Left lung (tissue), 10 donors: ENCODE results near the gene TUBB1. TPM values are rescaled to one million over a fixed set of nuclear protein-coding genes. Genes with fewer than 3 reads are reported as not detected.

Experiments used
- ATAC-seq: fragments of 200-7000 bp; cut with Tn5 transposase; one replicate; pipeline ENCODE4 v1.9.1; 2020; ENCODE audit warnings: moderate library complexity
- DNase-seq, 4 donors: peaks; one replicate each; pipeline ENCODE4 v3.0.0-alpha.2; 2013 to 2020
- H3K27ac ChIP-seq, 2 donors: fragments of 200-600 bp; sonication (generic) in 1 of 2; one replicate each; pipeline versions ENCODE4 v1.5.0 to v1.8.0; 2020 to 2021
- H3K27me3 ChIP-seq, 2 donors: fragments of 200-600 bp; sonication (generic) in 1 of 2; one replicate each; pipeline versions ENCODE4 v1.5.0 to v1.8.0; 2020 to 2021
- H3K36me3 ChIP-seq, 2 donors: fragments of 200-600 bp; sonication (generic) in 1 of 2; one replicate each; pipeline versions ENCODE4 v1.5.0 to v1.8.0; 2020 to 2021
- H3K4me1 ChIP-seq, 2 donors: fragments of 200-600 bp; one replicate each; pipeline ENCODE4 v1.8.0; 2021
- H3K4me3 ChIP-seq, 2 donors: fragments of 200-600 bp; sonication (generic) in 1 of 2; one replicate each; pipeline versions ENCODE4 v1.5.0 to v1.8.0; 2020 to 2021; ENCODE audit warnings: mild to moderate bottlenecking in 1 of 2
- H3K9me3 ChIP-seq, 2 donors: fragments of 200-600 bp; sonication (generic) in 1 of 2; one replicate each; pipeline versions ENCODE4 v1.5.0 to v1.8.0; 2020 to 2021
- intact Hi-C, 2 donors: fragments of 100-400 bp; cut with DNase I; formaldehyde crosslinking; loops; one replicate each; pipeline versions ENCODE4 v1.11.2 to v1.14.2; 2022
- polyA plus RNA-seq, 6 donors: library from polyadenylated mRNA; unstranded; fragments of 120-200 nt; gene quantifications; one replicate each; pipeline ENCODE4 v1.2.1, GENCODE V29; 2013; ENCODE audit not compliant: insufficient read length in 6 of 6
- total RNA-seq, 2 donors: library from RNA; stranded (reverse); fragmentation: NEBNext Ultra II Directional; extraction: Animal tissue kit (Norgen Biotek cat#: 25700); gene quantifications; one replicate each; pipeline ENCODE4 v1.2.1, GENCODE V29; 2021
- TF ChIP-seq, protein P1 (sequence below), 2 donors: fragments of 200-600 bp; sonication (generic) in 1 of 2; IDR thresholded peaks; one replicate each; pipeline versions ENCODE4 v1.5.0 to v1.8.0; 2021; ENCODE audit warnings: antibody characterized with exemption in 2 of 2
- donor health status: DM: no; HTN: yes; CAD: no.
- donor health status: DM: no; HTN: no; CAD: no.

The TUBB1 gene
- total and polyA plus RNA-seq, 8 donors = 2.0 to 5.7 (median 4.3) TPM

DNA sequence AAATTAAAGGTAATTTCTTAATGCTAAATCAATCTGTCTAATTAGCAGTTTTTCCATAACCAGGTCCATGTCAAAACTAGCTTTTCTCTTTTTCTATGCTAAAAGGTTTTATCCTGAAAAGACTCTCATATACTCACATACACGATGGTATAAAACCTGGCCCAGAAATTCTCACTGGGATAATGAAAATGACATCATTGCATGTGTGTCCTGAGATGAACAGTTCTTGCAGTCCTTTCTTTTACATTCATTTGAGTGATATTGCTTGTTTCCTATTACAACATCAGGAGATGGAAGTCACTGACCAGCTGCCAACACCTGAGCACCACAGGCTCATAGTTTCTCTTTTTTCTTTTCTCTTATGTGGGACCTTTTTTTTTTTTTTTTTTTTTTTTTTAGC is 31.2 kb downstream of the TUBB1 start:
- no peak for ATAC-seq
- Histone ChIP-seq H3K27me3 (peaks cover 0 to 26% of the 10 kb centered on the region in 2 donors), H3K36me3 (no peaks in the 10 kb centered on the region), H3K9me3 (no peaks in the 10 kb centered on the region), H3K4me3 (no peak overlapping the region), H3K4me1 (no peaks in the 10 kb centered on the region), H3K27ac (no peak overlapping the region)
- no peak for DNase-seq
- TF ChIP-seq, protein P1, sequence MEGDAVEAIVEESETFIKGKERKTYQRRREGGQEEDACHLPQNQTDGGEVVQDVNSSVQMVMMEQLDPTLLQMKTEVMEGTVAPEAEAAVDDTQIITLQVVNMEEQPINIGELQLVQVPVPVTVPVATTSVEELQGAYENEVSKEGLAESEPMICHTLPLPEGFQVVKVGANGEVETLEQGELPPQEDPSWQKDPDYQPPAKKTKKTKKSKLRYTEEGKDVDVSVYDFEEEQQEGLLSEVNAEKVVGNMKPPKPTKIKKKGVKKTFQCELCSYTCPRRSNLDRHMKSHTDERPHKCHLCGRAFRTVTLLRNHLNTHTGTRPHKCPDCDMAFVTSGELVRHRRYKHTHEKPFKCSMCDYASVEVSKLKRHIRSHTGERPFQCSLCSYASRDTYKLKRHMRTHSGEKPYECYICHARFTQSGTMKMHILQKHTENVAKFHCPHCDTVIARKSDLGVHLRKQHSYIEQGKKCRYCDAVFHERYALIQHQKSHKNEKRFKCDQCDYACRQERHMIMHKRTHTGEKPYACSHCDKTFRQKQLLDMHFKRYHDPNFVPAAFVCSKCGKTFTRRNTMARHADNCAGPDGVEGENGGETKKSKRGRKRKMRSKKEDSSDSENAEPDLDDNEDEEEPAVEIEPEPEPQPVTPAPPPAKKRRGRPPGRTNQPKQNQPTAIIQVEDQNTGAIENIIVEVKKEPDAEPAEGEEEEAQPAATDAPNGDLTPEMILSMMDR (IDR thresholded peaks at IDR 0.05) = no peak
- intact Hi-C loops = no loop called here

DNA sequence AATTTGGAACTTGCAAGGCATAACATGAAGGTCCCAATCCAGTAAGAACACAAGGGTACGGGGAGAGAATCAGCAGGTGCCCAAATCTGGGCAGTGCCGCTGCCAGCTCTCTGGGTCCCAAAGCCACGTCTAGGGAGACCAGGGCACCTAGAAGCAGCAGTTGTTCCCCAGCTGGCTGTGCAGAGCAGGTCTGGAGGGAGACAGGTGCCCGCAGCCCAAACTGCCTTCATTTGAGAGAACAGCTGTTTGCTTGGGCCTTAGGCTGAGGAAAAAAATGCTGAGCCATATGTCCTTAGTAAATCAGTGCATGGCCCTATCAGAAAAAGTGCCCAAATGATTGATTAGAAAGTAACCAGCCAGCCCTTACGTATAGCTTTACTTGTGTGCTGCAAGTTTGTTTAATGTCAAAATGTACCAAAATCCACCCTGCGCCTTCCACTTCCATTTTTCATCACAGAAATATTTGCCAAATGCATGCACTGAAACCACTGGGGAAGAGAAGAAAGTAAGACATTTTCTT is 32.5 kb downstream of the TUBB1 start:
- Histone ChIP-seq H3K4me3 (no peak overlapping the region), H3K4me1 (no peaks in the 10 kb centered on the region), H3K9me3 (peaks cover 0 to 2% of the 10 kb centered on the region in 2 donors), H3K27me3 (peaks cover 0 to 26% of the 10 kb centered on the region in 2 donors), H3K36me3 (no peaks in the 10 kb centered on the region), H3K27ac (no peak overlapping the region)
- DNase-seq (no peak), ATAC-seq (no peak)
- TF ChIP-seq, protein P1 (IDR thresholded peaks at IDR 0.05) = no peak
- intact Hi-C loops = no loop called here

DNA sequence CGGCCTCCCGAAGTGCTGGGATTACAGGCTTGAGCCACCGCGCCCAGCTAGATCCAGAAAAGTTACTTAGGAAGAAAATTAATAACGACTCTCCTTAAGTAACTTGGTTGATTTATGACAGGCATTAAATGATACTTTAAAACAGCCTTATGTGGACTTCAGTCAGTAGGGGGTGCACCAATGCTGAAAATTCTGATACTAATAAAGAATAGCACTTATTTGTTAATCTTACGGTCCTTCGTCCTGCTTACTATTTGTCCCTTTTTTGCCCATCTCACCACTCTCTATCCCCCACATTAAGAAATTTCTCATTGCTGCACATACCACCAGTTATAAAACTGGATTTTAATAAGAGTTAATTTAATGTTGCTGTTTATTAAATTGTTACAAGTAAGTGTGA is 36.1 kb downstream of the TUBB1 start:
- ATAC-seq = peak; percentile 52
- intact Hi-C loops = no loop called here
- DNase-seq = no peak
- no peaks in the 10 kb centered on the region for H3K4me1 ChIP-seq
- H3K27ac ChIP-seq = no peak overlapping the region
- H3K4me3 ChIP-seq = no peak overlapping the region
- peaks cover 0 to 2% of the 10 kb centered on the region in 2 donors for H3K9me3 ChIP-seq
- no peaks in the 10 kb centered on the region for H3K36me3 ChIP-seq
- peaks cover 0 to 26% of the 10 kb centered on the region in 2 donors for H3K27me3 ChIP-seq
- TF ChIP-seq, protein P1 (IDR thresholded peaks at IDR 0.05) = peak in 1 of 2 donors; percentile 11

DNA sequence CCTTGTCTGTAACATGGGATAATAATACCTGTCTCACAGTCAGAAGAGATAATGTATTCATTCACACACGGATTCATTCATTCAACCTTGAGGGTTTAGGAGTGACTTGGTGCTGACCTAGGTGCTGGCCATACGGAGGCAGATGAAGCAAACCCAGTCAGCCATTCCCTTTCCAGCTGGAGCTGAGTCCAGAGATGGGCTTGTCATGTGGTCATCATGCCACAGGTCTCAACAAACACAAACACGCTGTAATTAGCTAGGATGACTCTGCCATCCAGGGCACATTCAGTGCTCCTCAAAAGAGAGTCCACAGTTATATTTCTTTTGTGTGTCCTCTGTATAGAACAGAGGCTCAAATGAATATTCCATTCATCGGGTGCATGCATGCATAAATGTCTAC is 42.9 kb downstream of the TUBB1 start:
- DNase-seq = no peak
- H3K36me3 ChIP-seq = no peaks in the 10 kb centered on the region
- no peak overlapping the region for H3K4me3 ChIP-seq
- intact Hi-C loops = no loop called here
- TF ChIP-seq, protein P1 (IDR thresholded peaks at IDR 0.05) = no peak
- no peak for ATAC-seq
- H3K4me1 ChIP-seq = peaks cover 0 to 6% of the 10 kb centered on the region in 2 donors
- no peaks in the 10 kb centered on the region for H3K9me3 ChIP-seq
- peaks cover 0 to 27% of the 10 kb centered on the region in 2 donors for H3K27me3 ChIP-seq
- no peak overlapping the region for H3K27ac ChIP-seq

DNA sequence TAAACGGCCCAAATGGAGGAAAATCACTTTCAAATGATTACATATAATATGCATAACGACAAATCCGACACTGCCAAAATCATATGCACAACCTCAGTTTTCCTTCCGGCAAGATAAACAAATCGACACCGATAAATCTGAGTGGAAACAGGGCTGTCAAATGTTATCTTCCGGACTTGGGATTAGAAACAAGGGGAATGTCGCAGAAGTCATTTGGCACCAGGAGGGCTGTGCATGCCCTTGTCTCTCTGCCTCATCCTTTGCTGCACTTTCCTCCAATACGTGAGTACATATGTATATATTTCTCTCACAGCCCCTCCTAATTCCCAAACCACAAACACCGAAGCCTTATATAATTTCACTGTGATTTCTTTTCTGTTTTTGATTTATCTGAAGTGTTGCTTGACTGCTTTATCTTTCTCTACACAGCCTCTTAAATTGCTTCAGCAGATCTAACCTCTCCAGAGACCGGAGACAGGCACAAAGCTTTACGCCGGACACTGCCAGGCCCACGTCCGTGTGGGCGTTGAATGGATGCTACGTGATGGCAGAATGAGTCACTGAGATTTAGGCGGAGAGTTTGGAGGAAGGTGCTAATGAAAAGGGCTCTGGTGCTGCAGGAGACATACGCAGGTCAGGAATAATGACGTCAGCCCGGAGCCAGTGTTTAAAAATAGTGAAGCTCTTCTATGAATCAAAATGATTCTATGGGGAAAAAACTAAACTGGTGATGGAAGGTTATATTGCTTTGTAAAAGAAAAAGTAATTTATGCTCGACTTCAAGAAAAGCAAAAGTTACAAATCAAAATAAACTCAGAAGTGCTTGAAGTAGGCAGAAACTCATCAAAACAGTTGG is 44.4 kb downstream of the TUBB1 start:
- DNase-seq (no peak), ATAC-seq (peak; percentile 46)
- Histone ChIP-seq H3K9me3 (no peaks in the 10 kb centered on the region), H3K27ac (no peak overlapping the region), H3K36me3 (no peaks in the 10 kb centered on the region), H3K27me3 (peaks cover 0 to 27% of the 10 kb centered on the region in 2 donors), H3K4me1 (peaks cover 0 to 6% of the 10 kb centered on the region in 2 donors), H3K4me3 (no peak overlapping the region)
- TF ChIP-seq, protein P1 (IDR thresholded peaks at IDR 0.05) = no peak
- intact Hi-C loops = no loop called here
